ENCODE results near the gene B3GNT4.

The B3GNT4 gene

GRCh38 chr12:122238861-122239260 is 35.4 kb downstream of the B3GNT4 start (continued):
- TF ChIP-seq ISL1 (CRISPR knock-in tag; IDR thresholded peaks at IDR 0.05) = no peak
- no peak for TF ChIP-seq ZFP3 (CRISPR knock-in tag; IDR thresholded peaks at IDR 0.05)
- TF ChIP-seq GLIS3 (CRISPR knock-in tag; IDR thresholded peaks at IDR 0.05) = no peak
- TF ChIP-seq ZNF565 (CRISPR knock-in tag; conservative IDR thresholded peaks at IDR 0.05; ENCODE audit: low read depth) = no peak

- no peak for TF ChIP-seq TSHZ2 (CRISPR knock-in tag; IDR thresholded peaks at IDR 0.05)
- no peak for ATAC-seq
Measured at GRCh38 chr12:122243965-122244364, 40.5 kb downstream of the B3GNT4 start.

GRCh38 chr12:122244565-122245371 is 41.3 kb downstream of the B3GNT4 start:
- TF ChIP-seq CSRNP3 (CRISPR knock-in tag; IDR thresholded peaks at IDR 0.05) (no peak), CREB5 (CRISPR knock-in tag; IDR thresholded peaks at IDR 0.05; ENCODE audit: low read depth) (no peak), GLIS3 (CRISPR knock-in tag; IDR thresholded peaks at IDR 0.05) (no peak), CSDC2 (CRISPR knock-in tag; IDR thresholded peaks at IDR 0.05) (no peak), ZNF8 (CRISPR knock-in tag; IDR thresholded peaks at IDR 0.05) (no peak), ZFP3 (CRISPR knock-in tag; IDR thresholded peaks at IDR 0.05) (no peak), ZC3H10 (CRISPR knock-in tag; IDR thresholded peaks at IDR 0.05) (no peak), SNAI2 (CRISPR knock-in tag; IDR thresholded peaks at IDR 0.05) (no peak), TSHZ2 (CRISPR knock-in tag; IDR thresholded peaks at IDR 0.05) (no peak), ZFP30 (CRISPR knock-in tag; IDR thresholded peaks at IDR 0.05) (no peak), ZNF565 (CRISPR knock-in tag; conservative IDR thresholded peaks at IDR 0.05; ENCODE audit: low read depth) (no peak), ARNTL (CRISPR knock-in tag; IDR thresholded peaks at IDR 0.05; ENCODE audit: borderline replicate concordance, low read depth) (no peak), ESRRG (CRISPR knock-in tag; IDR thresholded peaks at IDR 0.05) (no peak), PPARA (CRISPR knock-in tag; IDR thresholded peaks at IDR 0.05; ENCODE audit: borderline replicate concordance) (no peak), ISL1 (CRISPR knock-in tag; IDR thresholded peaks at IDR 0.05) (no peak), POU6F1 (CRISPR knock-in tag; IDR thresholded peaks at IDR 0.05; ENCODE audit: borderline replicate concordance, low read depth) (no peak), TCF4 (CRISPR knock-in tag; IDR thresholded peaks at IDR 0.05; ENCODE audit: borderline replicate concordance) (no peak), RARB (CRISPR knock-in tag; IDR thresholded peaks at IDR 0.05) (no peak)
- no peak for ATAC-seq
